Activated CD8-positive, alpha-beta memory T cell treated with anti-CD3 and anti-CD28 coated beads for 1 hour (primary cell): ENCODE measurements around the gene HOXB5.

Source experiments
- DNase-seq, 2 donors: peaks; one replicate each; pipeline ENCODE4 v3.0.0-alpha.2; 2020; ENCODE audit warnings: low read depth in 1 of 2; ENCODE audit errors: extremely low read depth in 1 of 2

Gene HOXB5

GRCh38 chr17:48630009-48630924, 36.7 kb upstream of the HOXB5 start:
- no peak for DNase-seq

GRCh38 chr17:48629411-48629759, 35.8 kb upstream of the HOXB5 start:
- no peak for DNase-seq

GRCh38 chr17:48628649-48629410, 35.3 kb upstream of the HOXB5 start:
- DNase-seq: no peak

- no peak for DNase-seq
Observed at GRCh38 chr17:48627623-48628521, 34.3 kb upstream of the HOXB5 start.

GRCh38 chr17:48627118-48627597, 33.6 kb upstream of the HOXB5 start:
- DNase-seq: no peak

GRCh38 chr17:48626245-48627117, 32.9 kb upstream of the HOXB5 start, which contains the start of gene HOXB9:
Gene HOXB9 (minus strand): TSS chr17:48626358. CDS start chr17:48626269, 89 bp downstream.
- DNase-seq: no peak

- DNase-seq: no peak
Observed at GRCh38 chr17:48625495-48626244, 32.1 kb upstream of the HOXB5 start.

GRCh38 chr17:48624544-48625494, 31.2 kb upstream of the HOXB5 start:
- no peak for DNase-seq

- DNase-seq: no peak
Observed at GRCh38 chr17:48624118-48624517, 30.5 kb upstream of the HOXB5 start.

- DNase-seq: no peak
Observed at GRCh38 chr17:48623583-48623982, 30.0 kb upstream of the HOXB5 start.

- no peak for DNase-seq
Observed at GRCh38 chr17:48622857-48623256, 29.3 kb upstream of the HOXB5 start.

GRCh38 chr17:48621410-48622392, 28.1 kb upstream of the HOXB5 start:
- no peak for DNase-seq

GRCh38 chr17:48620461-48621139, 27.0 kb upstream of the HOXB5 start:
- no peak for DNase-seq

GRCh38 chr17:48619826-48620449, 26.4 kb upstream of the HOXB5 start:
- no peak for DNase-seq

GRCh38 chr17:48618256-48618896, 24.8 kb upstream of the HOXB5 start:
- DNase-seq: peak; percentile 62 to 77
